ENCODE measurements around the gene ABCB9. TPM values are rescaled to one million over a fixed set of nuclear protein-coding genes. Genes with fewer than 3 reads are reported as not detected.

Gene ABCB9
- total RNA-seq, 4 donors from 2014 or later, result 2.0 to 8.6 (median 6.1) TPM

DNA sequence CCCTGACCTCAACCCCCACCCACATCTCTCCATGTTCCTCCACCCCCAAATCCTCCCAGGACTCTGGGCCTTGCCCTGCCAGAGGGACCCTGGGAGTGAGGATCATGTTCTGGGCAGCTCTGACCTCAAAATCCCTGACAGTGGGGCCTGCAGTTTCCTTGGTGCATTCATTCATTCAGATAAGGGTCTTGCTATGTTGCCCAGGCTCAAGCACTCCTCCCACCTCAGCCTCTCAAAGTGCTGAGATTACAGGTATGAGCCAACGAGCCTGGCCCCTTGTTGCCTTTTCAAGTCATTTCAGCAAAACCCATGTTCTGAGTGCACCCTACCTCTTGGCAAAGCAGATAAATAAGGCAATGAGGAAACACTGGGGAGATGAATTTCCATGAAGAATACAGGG, 43.8 kb upstream of the ABCB9 start:
- no peaks in the 10 kb centered on the region for H3K9me3 ChIP-seq
- H3K36me3 ChIP-seq, result no peaks in the 10 kb centered on the region
- intact Hi-C loops (cut with DNase I; ENCODE audit: low total_unique reads), result no loop called here
- no peak overlapping the region for H3K27ac ChIP-seq
- TF ChIP-seq, protein P1, sequence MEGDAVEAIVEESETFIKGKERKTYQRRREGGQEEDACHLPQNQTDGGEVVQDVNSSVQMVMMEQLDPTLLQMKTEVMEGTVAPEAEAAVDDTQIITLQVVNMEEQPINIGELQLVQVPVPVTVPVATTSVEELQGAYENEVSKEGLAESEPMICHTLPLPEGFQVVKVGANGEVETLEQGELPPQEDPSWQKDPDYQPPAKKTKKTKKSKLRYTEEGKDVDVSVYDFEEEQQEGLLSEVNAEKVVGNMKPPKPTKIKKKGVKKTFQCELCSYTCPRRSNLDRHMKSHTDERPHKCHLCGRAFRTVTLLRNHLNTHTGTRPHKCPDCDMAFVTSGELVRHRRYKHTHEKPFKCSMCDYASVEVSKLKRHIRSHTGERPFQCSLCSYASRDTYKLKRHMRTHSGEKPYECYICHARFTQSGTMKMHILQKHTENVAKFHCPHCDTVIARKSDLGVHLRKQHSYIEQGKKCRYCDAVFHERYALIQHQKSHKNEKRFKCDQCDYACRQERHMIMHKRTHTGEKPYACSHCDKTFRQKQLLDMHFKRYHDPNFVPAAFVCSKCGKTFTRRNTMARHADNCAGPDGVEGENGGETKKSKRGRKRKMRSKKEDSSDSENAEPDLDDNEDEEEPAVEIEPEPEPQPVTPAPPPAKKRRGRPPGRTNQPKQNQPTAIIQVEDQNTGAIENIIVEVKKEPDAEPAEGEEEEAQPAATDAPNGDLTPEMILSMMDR (IDR thresholded peaks at IDR 0.05), result no peak
- TF ChIP-seq POLR2A (IDR thresholded peaks at IDR 0.05), result no peak
- no peaks in the 10 kb centered on the region for H3K4me1 ChIP-seq
- no peak overlapping the region for H3K4me3 ChIP-seq
- no peaks in the 10 kb centered on the region for H3K27me3 ChIP-seq
- no peak for DNase-seq

DNA sequence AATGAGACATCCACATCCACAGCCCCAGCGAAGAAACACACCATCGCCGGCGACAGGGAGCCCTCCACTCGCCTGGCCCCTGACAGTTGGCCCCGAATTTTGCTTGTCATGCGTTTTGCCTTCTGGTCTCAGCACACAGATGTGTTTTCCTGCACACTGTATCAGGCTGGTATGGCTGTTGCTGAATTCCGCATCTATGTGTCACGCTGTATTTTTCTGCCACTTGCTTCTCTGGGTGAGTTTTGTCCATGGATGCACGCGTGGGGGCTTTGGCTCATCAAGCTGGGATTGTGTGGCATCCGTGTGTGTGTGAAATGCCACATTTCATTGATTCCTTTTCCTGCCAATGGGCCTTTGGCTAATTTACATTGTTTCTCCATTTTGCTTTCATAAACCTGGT, 40.7 kb upstream of the ABCB9 start:
- Histone ChIP-seq H3K4me1 (no peaks in the 10 kb centered on the region), H3K36me3 (no peaks in the 10 kb centered on the region), H3K27me3 (no peaks in the 10 kb centered on the region), H3K9me3 (no peaks in the 10 kb centered on the region), H3K4me3 (no peak overlapping the region), H3K27ac (no peak overlapping the region)
- TF ChIP-seq, protein P1 (IDR thresholded peaks at IDR 0.05), result no peak
- no peak for TF ChIP-seq POLR2A (IDR thresholded peaks at IDR 0.05)
- no peak for DNase-seq
- intact Hi-C loops (cut with DNase I; ENCODE audit: low total_unique reads), result no loop called here

- Histone ChIP-seq H3K27me3 (no peaks in the 10 kb centered on the region), H3K27ac (no peak overlapping the region), H3K4me3 (no peak overlapping the region), H3K4me1 (no peaks in the 10 kb centered on the region), H3K9me3 (no peaks in the 10 kb centered on the region), H3K36me3 (no peaks in the 10 kb centered on the region)
- TF ChIP-seq, protein P1 (IDR thresholded peaks at IDR 0.05), result no peak
- TF ChIP-seq POLR2A (IDR thresholded peaks at IDR 0.05), result no peak
- DNase-seq, result no peak
- intact Hi-C loops (cut with DNase I; ENCODE audit: low total_unique reads), result no loop called here
Observed at GRCh38 chr12:123005081-123005626, 38.9 kb upstream of the ABCB9 start.

GRCh38 chr12:123004287-123004686, 38.0 kb upstream of the ABCB9 start:
- Histone ChIP-seq H3K4me3 (no peak overlapping the region), H3K9me3 (no peaks in the 10 kb centered on the region), H3K36me3 (no peaks in the 10 kb centered on the region), H3K27ac (no peak overlapping the region), H3K4me1 (no peaks in the 10 kb centered on the region), H3K27me3 (no peaks in the 10 kb centered on the region)
- TF ChIP-seq, protein P1 (IDR thresholded peaks at IDR 0.05), result no peak
- no peak for TF ChIP-seq POLR2A (IDR thresholded peaks at IDR 0.05)
- DNase-seq, result no peak
- intact Hi-C loops (cut with DNase I; ENCODE audit: low total_unique reads), result no loop called here

DNA sequence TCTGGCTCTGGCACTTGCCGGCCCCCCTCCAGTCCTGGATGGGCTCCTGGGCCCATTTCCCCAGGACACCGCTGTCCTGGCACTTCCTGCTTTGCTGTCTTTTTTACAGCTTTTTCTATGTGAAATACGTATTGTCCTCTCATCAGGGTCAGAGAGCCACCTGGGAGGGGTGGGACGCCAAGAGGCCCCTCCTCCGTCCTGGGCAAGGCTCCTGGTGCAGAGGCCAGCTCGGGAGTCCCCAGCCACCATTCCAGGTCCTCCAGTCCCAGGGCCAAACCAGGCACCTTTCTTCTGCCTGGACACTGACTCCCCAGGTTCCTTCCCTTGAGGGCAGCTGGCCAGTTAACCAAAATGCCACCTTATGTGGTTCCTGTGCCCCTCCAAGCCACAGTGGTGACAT, 37.0 kb upstream of the ABCB9 start:
- TF ChIP-seq, protein P1 (IDR thresholded peaks at IDR 0.05), result no peak
- no peak for TF ChIP-seq POLR2A (IDR thresholded peaks at IDR 0.05)
- Histone ChIP-seq H3K9me3 (no peaks in the 10 kb centered on the region), H3K36me3 (no peaks in the 10 kb centered on the region), H3K4me1 (no peaks in the 10 kb centered on the region), H3K27ac (no peak overlapping the region), H3K27me3 (no peaks in the 10 kb centered on the region), H3K4me3 (no peak overlapping the region)
- intact Hi-C loops (cut with DNase I; ENCODE audit: low total_unique reads), result no loop called here
- no peak for DNase-seq

Data from uterus (tissue), 4 donors.